Tibial artery (tissue), 4 donors: Measurements from ENCODE around the gene PYGO1.

Source experiments
- DNase-seq, 2 donors: peaks; one replicate each; pipeline ENCODE4 v3.0.0-alpha.2; 2019
- H3K27ac ChIP-seq, 2 donors: fragments of 200-600 bp; sonication (generic) in 1 of 2; 1 replicate in 1 of 2; 2 replicates in 1 of 2; pipeline ENCODE4 v1.5.1; 2018 to 2019; ENCODE audit warnings: mild to moderate bottlenecking in 1 of 2
- H3K27me3 ChIP-seq, 2 donors: fragments of 200-600 bp; sonication (generic) in 1 of 2; one replicate each; pipeline versions ENCODE4 v1.5.1 to v1.6.0; 2016 to 2019
- H3K36me3 ChIP-seq, 3 donors: fragments of 200-600 bp; sonication (generic) in 2 of 3; one replicate each; pipeline ENCODE4 v1.5.1; 2016 to 2019; ENCODE audit warnings: mild to moderate bottlenecking in 2 of 3
- H3K4me1 ChIP-seq, 4 donors: fragments of 200-600 bp; sonication (generic) in 2 of 4; 1 replicate in 3 of 4; 2 replicates in 1 of 4; pipeline ENCODE4 v1.5.1; 2016 to 2019
- H3K4me3 ChIP-seq, 2 donors: fragments of 200-600 bp; sonication (generic) in 1 of 2; 1 replicate in 1 of 2; 2 replicates in 1 of 2; pipeline ENCODE4 v1.5.1; 2018 to 2019; ENCODE audit warnings: mild to moderate bottlenecking in 2 of 2
- H3K9me3 ChIP-seq, 3 donors: fragments of 200-600 bp; sonication (generic) in 1 of 3; one replicate each; pipeline ENCODE4 v1.5.1; 2016 to 2019
- CTCF ChIP-seq, 2 experiments: fragments of 200-600 bp in 1 of 2; fragments of 450-650 bp in 1 of 2; IDR thresholded peaks; one replicate each; pipeline ENCODE4 v1.5.1; 2017 to 2019; ENCODE audit warnings: antibody characterized with exemption in 2 of 2, mild to moderate bottlenecking in 1 of 2, moderate library complexity in 1 of 2
- intact Hi-C: fragments of 100-400 bp; cut with DNase I; formaldehyde crosslinking; loops from one replicate; pipeline ENCODE4 v1.15.0; 2023; ENCODE audit warnings: low total_unique reads

PYGO1 gene

DNA sequence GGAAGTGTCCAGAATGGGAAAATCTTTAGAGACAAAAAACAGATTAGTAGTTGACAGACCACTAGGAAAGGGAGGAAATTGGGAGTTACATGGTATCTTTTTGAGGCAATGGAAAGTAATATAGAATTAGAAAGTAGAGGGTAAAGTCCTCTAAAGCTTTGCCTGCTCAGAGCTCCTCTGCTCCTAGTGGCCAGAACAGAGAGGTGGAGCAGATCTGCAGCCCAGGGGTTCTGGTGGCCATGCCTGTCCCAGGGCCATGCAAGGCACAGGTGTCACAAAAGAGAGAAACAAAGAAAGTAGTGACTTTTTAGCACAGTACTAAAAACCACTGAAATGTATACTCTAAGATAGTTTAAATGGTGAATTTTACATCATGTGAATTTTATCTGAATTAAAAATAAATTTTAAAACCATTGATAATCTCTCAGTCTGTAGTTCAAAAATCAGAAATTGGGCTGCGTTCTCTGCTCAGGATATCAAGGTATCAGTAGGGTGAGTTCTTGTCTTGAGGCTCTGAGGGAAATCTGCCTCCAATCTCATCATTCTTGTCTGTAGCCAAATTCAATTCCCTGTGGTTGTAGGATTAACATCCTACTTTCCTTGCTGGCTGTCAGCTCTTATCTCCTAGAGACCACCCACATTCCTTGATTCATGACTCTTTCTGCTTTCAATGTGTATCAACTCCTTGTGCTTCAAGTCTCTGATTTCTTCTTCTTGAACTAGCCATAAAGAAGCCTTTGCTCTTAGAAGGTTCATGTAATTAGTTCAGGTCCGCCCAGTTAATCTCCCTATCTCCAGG, 23.6 kb downstream of the PYGO1 start:
- intact Hi-C loops, result no loop called here
- H3K27ac ChIP-seq, result no peak overlapping the region
- H3K36me3 ChIP-seq, result no peaks in the 10 kb centered on the region
- no peaks in the 10 kb centered on the region for H3K27me3 ChIP-seq
- no peak overlapping the region for H3K4me3 ChIP-seq
- no peaks in the 10 kb centered on the region for H3K4me1 ChIP-seq
- H3K9me3 ChIP-seq, result peaks cover 0 to 18% (median 15%) of the 10 kb centered on the region in 3 donors
- no peak for DNase-seq
- no peak for TF ChIP-seq CTCF (IDR thresholded peaks at IDR 0.05)

DNA sequence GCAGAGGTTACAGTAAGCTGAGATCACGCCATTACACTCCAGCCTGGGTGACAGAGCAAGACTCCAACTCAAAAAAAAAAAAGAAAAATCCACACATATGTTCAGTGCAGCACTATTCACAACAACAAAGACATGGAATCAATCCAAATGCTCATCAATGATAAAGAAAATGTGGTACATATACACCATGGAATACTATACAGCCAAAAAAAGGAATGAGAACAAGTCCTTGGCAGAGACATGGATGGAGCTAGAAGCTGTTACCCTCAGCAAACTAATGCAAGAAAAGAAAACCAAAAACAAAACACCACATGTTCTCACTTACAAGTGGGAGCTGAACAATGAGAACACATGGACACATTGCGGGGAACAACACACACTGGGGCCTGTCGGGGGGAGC, 25.5 kb downstream of the PYGO1 start:
- DNase-seq, result no peak
- no peaks in the 10 kb centered on the region for H3K4me1 ChIP-seq
- no peak overlapping the region for H3K27ac ChIP-seq
- intact Hi-C loops, result no loop called here
- no peaks in the 10 kb centered on the region for H3K27me3 ChIP-seq
- no peaks in the 10 kb centered on the region for H3K36me3 ChIP-seq
- no peak overlapping the region for H3K4me3 ChIP-seq
- H3K9me3 ChIP-seq, result peaks cover 0 to 18% (median 15%) of the 10 kb centered on the region in 3 donors
- TF ChIP-seq CTCF (IDR thresholded peaks at IDR 0.05), result no peak

DNA sequence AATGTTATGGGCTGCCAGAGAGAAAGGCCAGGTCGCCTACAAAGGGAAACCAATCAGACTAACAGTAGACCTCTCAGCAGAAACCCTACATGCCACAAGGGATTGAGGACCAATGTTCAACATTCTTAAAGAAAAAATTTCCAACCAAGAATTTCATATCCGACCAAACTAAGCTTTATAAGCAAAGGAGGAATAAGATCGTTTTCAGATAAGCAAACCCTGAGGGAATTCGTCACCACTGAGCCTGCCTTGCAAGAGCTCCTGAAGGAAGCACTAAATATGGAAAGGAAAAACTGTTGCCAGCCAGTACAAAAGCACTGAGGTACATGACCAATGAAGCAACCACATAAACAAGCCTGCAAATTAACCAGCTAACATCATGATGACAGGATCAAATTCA, 33.1 kb downstream of the PYGO1 start:
- no peaks in the 10 kb centered on the region for H3K27me3 ChIP-seq
- DNase-seq, result no peak
- H3K9me3 ChIP-seq, result peaks cover 0 to 20% (median 6%) of the 10 kb centered on the region in 3 donors
- peaks cover 0 to 11% (median 0%) of the 10 kb centered on the region in 4 donors for H3K4me1 ChIP-seq
- H3K4me3 ChIP-seq, result no peak overlapping the region
- intact Hi-C loops, result no loop called here
- no peak for TF ChIP-seq CTCF (IDR thresholded peaks at IDR 0.05)
- no peaks in the 10 kb centered on the region for H3K36me3 ChIP-seq
- no peak overlapping the region for H3K27ac ChIP-seq

DNA sequence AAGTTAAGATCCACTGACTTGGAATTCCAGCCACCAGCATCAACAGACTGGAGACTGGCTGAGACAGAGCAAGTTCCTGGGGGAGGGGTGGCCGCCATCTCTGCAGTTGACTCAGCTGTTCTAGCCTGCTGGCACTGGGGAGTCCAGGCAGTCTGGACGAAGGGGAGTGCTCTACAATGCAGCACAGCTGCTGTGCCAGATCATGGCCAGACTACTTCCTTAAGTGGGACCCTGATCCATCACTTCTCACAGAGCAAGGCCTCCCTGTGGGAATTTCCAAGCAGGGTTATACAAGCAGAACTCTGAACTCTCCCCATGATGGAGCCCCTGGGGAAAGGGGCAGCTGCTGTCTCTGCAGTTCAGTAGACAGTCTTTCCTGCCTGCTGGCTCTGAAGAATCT, 35.2 kb downstream of the PYGO1 start:
- intact Hi-C loops, result no loop called here
- H3K27me3 ChIP-seq, result no peaks in the 10 kb centered on the region
- peaks cover 0 to 20% (median 6%) of the 10 kb centered on the region in 3 donors for H3K9me3 ChIP-seq
- H3K36me3 ChIP-seq, result no peaks in the 10 kb centered on the region
- H3K4me1 ChIP-seq, result peaks cover 0 to 11% (median 0%) of the 10 kb centered on the region in 4 donors
- H3K4me3 ChIP-seq, result no peak overlapping the region
- no peak for TF ChIP-seq CTCF (IDR thresholded peaks at IDR 0.05)
- H3K27ac ChIP-seq, result peak overlapping the region in 1 of 2 donors; percentile 25
- no peak for DNase-seq

DNA sequence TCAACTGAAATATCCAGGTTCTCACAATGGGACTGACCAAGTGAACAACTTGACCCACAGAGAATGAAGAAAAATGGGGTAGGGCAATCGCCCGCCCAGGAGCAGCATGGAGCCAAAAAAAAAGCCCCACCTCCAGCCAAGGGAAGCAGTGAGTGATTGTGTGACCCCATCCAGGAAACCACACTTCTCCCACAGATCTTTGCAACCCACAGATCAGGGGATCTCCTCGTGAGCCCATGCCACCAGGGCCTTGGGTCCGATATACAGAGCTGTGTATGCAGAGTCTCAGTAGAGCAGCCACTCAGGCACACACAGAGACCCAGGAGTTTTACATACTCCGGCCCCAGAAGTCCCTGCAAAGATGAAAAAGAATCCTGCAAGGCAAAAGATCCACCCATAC, 35.7 kb downstream of the PYGO1 start:
- Histone ChIP-seq H3K27ac (peak overlapping the region in 1 of 2 donors; percentile 25), H3K4me3 (no peak overlapping the region), H3K9me3 (peaks cover 0 to 20% (median 6%) of the 10 kb centered on the region in 3 donors), H3K36me3 (no peaks in the 10 kb centered on the region), H3K4me1 (peaks cover 0 to 11% (median 0%) of the 10 kb centered on the region in 4 donors), H3K27me3 (no peaks in the 10 kb centered on the region)
- no peak for TF ChIP-seq CTCF (IDR thresholded peaks at IDR 0.05)
- intact Hi-C loops, result no loop called here
- no peak for DNase-seq
